ENCODE data around the gene RFPL2.

Gene RFPL2

GRCh38 chr22:32204856-32205722 lies at the start of gene RFPL2:
Gene RFPL2 (minus strand): TSS chr22:32205073. CDS start chr22:32202451, 2,622 bp downstream.
- peak; percentile 78 for FAIRE-seq

GRCh38 chr22:32249231-32249630 lies 44.4 kb upstream of the RFPL2 start:
- FAIRE-seq = no peak

- FAIRE-seq = no peak
These were observed 43.4 kb upstream of the RFPL2 start for GRCh38 chr22:32248276-32248675.

GRCh38 chr22:32246166-32246565 lies 41.3 kb upstream of the RFPL2 start:
- no peak for FAIRE-seq

GRCh38 chr22:32245042-32245441 lies 40.2 kb upstream of the RFPL2 start:
- no peak for FAIRE-seq

GRCh38 chr22:32244547-32244946 lies 39.7 kb upstream of the RFPL2 start:
- no peak for FAIRE-seq

- FAIRE-seq = no peak
These were observed 35.6 kb upstream of the RFPL2 start for GRCh38 chr22:32240461-32240860.

- no peak for FAIRE-seq
These were observed 33.0 kb upstream of the RFPL2 start for GRCh38 chr22:32237906-32238305.

GRCh38 chr22:32236970-32237369 lies 32.1 kb upstream of the RFPL2 start:
- FAIRE-seq = no peak

GRCh38 chr22:32233091-32233490 lies 28.2 kb upstream of the RFPL2 start:
- no peak for FAIRE-seq

- no peak for FAIRE-seq
These were observed 27.4 kb upstream of the RFPL2 start for GRCh38 chr22:32232191-32232830.

GRCh38 chr22:32226326-32227104 lies 21.6 kb upstream of the RFPL2 start:
- FAIRE-seq = no peak

- FAIRE-seq = no peak
These were observed 18.1 kb upstream of the RFPL2 start for GRCh38 chr22:32222991-32223390.

GRCh38 chr22:32219026-32219425 lies 14.2 kb upstream of the RFPL2 start:
- no peak for FAIRE-seq

- no peak for FAIRE-seq
These were observed 13.6 kb upstream of the RFPL2 start for GRCh38 chr22:32218470-32218869.

GRCh38 chr22:32217465-32217864 lies 12.6 kb upstream of the RFPL2 start:
- FAIRE-seq = no peak

GRCh38 chr22:32216911-32217310 lies 12.0 kb upstream of the RFPL2 start:
- no peak for FAIRE-seq

- FAIRE-seq = no peak
These were observed 6.1 kb upstream of the RFPL2 start for GRCh38 chr22:32211011-32211410.

GRCh38 chr22:32208681-32209080 lies 3.8 kb upstream of the RFPL2 start:
- FAIRE-seq = no peak

GRCh38 chr22:32207971-32208480 lies 3.2 kb upstream of the RFPL2 start:
- FAIRE-seq = no peak

GRCh38 chr22:32206774-32207758 lies 2.2 kb upstream of the RFPL2 start:
- FAIRE-seq = no peak

Measured in A204.1 (cell line).